Measurements from ENCODE around the gene CTPS1.

CTPS1 gene, protein sequence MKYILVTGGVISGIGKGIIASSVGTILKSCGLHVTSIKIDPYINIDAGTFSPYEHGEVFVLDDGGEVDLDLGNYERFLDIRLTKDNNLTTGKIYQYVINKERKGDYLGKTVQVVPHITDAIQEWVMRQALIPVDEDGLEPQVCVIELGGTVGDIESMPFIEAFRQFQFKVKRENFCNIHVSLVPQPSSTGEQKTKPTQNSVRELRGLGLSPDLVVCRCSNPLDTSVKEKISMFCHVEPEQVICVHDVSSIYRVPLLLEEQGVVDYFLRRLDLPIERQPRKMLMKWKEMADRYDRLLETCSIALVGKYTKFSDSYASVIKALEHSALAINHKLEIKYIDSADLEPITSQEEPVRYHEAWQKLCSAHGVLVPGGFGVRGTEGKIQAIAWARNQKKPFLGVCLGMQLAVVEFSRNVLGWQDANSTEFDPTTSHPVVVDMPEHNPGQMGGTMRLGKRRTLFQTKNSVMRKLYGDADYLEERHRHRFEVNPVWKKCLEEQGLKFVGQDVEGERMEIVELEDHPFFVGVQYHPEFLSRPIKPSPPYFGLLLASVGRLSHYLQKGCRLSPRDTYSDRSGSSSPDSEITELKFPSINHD

DNA sequence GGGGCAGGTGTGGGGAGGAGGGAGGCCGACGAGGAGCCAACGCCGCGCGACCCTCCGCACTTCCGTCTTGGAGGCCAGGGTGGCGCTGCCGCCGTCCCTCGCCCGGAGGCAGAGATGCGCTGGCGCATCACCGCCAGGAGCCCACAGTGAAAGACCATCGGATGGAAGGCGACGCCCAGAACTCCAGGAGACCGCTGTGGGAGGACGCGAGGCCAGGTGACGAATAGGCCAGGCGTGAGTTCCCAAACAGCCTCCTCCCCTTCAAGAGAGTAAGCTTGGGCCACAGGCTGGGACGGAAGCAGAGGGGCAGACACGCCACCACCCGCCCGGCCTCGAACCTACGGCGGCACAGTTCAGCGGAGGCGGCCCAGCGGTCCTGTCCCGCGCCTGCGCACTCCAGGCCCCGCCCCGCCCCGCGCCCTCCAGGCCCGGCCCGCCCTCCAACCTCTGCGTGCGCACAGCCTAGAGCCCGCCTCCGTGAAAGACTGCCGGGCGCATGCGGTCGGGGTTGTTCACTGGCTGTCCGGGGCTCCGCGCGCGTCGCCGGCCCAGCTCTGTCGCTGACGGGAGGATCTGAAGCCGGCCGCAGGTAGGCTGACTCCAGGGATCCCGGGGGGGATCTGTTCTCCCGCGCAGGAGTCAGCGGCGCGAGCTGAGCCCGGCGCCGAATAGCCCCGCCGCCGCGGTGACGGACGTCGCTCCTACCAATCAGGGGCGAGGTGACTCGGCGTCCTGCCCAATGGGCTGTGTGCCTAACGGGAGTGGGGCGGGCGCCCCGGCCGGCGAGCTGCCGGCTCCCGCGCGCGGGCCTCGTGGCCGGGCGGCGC, at the start of gene CTPS1:
Gene CTPS1, plus strand, starts transcription at position 456 of the 827 bp plus-strand sequence. CDS start 3,595 bp downstream, outside the sequence.
- peak; percentile 97 for DNase-seq

DNA sequence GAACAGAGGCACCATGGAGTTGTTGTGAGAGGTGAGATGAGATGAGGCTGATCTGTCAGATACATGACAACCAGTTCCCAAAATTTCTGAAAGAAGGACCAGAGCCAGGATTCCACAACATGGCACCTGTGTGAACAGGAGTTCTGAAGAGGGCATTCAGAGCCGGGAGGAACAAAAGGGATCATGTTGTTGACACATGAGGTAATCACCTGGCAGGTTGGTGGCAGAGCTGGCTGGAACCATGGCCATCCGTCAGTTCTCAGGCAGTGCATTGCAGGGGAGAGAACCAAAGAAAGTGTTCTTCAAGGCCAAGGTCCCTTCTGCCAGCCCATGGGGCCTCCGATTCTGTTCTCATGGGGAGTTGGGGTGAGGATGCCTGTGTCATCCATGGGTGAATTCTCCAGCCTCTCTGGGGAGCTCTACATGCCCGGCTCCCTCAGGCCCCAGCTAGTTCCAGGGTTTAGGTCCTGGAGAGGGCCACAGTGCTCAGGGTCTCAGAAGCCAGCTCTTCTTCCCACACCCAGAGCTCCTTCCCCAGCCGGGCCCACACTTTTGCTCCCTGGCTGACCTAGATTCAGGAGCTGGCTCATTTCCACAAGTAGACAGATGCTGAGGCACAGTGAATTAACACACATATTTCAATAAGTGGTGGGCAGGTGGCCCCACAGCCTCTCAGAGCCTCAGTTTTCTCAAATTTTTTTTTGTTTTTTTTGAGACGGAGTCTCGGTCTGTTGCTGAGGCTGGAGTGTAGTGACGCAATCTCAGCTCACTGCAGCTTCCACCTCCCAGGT, 49.1 kb upstream of the CTPS1 start:
- DNase-seq = no peak

DNA sequence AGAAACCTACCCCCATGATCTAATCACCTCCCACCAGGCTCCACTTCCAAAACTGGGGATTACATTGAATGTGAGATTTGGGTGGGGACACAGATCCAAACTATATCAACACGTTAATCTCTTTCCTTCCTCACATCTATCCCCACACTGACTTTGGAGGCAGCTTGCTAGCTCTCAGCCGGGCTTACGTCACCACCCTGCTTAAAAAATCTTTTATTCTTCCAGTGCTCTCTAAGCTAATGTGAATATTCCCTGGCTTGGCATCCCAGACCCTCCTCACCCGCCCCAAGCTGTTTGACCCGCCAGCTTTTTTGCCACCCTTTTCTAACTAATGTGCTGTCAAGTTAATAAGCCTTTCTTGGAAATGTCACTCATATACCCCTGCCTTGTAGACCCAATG, 47.9 kb upstream of the CTPS1 start:
- no peak for DNase-seq

DNA sequence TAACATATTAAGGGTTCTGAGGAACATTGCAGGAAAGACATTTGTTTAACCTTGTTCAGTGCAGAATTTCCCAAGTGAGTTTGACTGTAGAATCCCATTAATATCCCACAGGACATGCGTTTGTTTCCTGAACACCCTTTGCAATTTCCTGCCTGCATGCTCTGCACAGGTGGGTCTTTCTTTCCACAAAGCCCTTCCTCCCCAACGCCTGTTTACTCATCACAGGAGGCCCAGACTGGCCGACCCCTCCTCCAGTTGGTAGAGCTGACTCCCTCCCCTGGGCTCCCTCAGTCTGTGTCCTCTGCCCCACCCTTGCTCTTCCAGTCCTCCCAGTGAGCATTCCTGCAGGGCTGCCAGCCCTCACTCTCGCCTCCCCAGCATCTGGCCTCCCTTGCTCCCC, 47.5 kb upstream of the CTPS1 start:
- no peak for DNase-seq

DNA sequence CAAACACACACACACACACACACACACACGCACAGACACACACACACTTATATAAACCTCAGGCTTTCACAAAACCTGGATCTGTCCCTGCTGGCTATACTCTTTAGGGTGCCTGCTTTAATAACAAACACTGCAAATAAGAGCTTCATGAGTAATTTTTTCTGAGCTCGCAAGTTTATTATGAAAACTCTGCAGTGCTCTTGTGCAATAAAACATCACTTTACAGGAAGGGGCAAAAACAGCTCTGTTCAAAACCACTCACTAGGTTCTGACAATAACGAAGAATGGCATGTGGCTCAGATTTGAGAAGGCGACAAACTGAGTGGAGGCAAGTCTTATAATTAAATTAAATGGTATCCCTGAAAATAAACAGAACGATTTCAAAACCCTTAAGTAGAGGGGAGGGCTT, 42.6 kb upstream of the CTPS1 start:
- no peak for DNase-seq

DNA sequence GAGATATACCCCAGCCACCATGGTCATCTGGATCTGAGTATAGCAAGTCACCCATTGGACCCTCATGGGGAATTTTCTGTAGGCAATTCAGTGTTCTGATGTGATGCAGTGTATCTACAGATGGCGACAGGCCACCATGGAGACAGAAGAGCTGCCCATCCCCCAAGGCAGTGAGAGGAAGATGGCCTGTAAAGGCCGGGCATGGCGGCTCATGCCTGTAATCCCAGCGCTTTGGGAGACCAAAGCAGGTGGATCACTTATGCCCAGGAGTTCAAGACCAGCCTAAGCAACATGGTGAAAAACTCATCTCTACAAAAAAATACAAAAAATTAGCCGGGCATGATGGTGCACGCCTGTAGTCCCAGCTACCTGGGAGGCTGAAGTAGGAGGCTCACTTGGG, 41.1 kb upstream of the CTPS1 start:
- no peak for DNase-seq

DNA sequence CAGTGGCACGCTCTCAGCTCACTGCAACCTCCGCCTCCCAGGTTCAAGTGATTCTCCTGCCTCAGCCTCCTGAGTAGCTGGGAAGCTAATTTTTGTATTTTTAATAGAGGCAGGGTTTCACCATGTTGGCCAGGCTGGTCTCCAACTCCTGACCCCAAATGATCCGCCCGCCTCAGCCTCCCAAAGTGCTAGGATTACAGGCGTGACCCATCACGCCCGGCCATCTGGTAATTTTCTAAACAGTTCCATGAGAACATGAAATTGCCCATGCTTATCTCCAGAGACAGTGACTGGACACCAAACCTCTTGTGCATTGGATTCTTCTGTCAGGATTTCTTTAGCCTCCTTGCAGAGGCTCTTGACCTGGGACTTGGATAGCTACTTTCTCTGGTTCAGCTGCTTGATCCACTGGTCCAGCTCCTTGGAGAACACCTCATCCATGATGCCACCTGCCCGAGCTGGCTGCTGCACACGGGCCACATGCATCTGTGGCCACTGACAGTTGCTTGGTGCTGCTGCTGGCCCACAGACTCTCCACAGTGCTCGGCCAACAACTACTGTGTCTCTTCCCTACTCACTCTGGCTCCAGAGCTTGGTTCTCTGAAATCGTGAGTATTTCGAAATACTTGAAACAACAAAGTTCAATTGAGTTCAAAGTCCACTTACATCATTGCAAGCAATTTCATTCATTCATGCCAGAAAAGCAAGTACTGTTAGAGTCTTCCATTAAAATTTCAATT, 40.0 kb upstream of the CTPS1 start:
- DNase-seq = no peak

DNA sequence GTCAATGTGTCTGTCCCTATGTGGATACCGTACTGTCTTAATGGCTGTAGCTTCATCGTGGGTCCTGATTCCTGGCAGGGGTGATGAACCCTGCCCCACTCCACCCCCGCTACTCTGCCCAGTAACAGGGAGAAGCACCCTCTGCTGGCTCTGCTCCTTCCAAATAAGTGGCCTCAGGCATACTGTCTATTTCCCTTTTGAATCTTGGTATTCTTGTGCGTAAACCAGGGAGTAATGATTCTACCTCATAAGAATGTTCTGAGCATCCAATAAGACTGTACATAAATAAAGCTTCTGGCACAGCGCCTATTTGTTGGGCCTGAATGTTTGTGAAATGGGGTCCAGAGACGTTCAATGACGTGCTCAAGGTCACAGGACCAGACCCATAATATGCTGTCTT, 35.2 kb upstream of the CTPS1 start:
- no peak for DNase-seq

DNA sequence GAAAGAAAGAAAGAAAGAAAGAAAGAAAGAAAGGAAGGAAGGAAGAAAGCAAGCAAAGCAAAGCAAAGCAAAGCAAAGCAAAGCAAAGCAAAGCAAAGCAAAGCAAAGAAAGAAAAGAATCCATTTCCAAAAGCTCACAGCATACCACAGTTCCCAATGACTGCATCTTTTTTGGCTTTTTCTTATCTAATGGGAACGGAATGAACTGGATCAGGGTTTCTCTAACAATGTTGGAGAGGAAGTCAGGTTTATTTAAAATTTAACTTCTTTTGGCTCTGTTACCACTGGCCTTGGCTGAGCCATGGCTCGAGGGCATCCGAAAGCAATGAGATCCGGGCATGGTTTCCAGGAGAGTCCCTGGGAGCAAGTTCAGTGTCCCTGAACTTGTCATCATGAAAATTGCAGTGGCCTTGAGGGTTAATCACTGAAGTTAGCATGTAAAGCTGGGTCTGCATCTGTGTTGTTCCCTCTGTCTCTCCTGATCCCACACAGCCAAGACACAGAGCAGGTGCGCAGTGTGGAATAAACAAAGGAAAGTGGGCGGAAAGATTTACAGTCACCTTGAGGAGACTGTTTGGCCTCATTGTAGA, 34.6 kb upstream of the CTPS1 start:
- DNase-seq = no peak

DNA sequence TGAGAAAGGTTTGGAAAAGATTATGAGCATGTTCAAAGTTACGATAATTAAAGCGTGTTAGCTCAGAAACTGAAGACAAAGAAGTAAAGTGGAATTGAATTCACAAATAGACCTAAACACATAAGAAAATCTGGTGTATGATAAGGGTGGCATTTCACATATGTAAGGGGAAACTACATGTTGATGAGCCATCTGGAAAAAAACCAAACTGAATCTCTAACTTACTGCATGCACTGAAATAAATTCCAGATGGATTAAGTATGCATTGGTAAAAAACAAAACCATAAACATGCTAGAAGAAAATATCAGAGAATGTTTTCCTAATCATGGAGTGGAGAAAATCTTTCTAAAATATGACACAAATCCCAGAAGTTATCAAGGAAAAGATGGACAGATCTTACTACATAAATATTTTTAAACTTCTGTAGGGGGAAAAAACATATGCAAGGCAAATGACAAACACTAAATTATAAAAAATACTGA, 34.0 kb upstream of the CTPS1 start:
- DNase-seq = no peak

DNA sequence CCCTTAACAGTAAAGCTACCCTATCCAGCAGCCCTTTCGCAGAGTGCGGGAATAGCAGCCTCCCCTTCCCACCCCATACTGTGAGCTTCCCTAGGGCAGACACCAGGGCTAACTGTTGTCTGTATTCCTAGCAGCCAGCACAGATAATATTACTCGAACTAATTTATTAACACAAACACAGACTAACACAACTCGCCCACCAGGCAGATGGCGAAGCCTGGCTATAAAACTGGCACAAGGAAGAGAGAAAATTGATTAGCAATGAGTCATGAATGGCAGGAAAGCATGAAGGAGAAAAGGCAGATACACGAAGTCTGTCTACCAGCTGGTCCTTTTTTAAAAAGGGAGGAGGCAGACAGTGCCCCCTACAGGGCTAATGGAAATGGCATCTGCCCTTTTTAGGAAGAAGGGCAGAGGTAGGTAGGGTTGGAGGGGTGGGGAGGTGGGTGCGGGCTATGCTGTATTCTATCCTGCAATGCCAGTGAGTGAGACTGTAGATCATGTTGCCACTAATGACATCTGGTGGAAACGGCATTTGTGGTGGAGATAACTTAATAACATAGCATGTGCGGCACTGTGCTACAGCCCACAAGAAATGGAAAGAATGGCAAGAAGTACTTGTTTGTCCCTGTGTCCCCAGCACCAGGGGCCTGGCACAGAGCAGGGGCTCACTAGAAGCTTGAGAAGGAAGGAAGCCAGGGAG, 30.6 kb upstream of the CTPS1 start:
- peak; percentile 45 for DNase-seq

DNA sequence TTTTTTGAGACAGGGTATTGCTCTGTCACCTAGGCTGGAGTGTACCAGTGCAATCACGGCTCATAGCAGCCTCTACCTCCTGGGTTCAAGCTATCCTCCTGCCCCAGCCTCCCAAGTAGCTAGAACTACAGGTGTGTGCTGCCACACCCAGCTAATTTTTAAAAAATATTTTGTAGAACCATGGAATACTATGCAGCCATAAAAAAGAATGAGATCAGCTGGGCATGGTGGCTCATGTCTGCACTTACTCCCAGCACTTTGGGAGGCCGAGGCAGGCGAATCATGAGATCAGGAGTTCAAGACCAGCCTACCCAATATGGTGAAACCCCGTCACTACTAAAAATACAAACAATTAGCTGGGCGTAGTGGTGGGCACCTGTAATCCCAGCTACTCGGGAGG, 29.9 kb upstream of the CTPS1 start:
- DNase-seq = no peak

DNA sequence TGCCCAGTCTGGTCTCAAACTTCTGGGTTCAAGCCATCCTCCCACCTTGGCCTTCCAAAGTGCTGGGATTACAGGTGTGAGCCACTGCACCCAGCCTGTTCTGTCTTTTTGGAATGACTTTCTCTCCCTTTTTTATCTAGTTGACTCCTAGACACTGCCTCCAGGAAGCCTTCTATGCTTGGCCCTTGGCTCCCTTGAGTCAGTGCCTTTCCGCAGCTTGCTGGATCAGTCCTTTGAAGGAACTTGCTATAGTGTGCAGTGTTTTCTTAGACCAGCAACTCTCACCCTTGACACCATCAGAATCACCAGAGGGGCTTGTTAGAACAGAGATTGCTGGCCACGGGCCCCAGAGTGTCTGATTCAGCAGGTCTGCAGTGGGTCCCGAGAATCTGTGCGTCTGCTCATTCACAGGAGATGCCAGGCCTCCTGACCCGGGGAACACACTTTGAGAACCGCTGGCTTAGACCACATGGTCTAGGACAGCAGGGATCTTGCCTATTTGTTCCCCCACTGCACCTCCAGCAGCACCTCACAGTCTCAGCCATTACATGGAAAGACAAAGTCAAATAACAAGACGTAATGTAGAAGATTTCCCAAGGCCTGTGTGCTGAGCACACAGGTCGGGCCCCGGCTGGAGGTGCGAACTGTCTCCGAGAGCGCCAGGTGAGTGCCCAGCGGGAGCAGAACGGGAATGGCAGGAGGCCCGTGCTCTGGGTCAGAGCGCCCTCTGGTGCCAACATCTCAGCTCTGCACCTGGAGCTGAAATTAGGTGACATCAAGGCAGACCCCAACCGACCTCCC, 27.4 kb upstream of the CTPS1 start:
- DNase-seq = peak; percentile 57

DNA sequence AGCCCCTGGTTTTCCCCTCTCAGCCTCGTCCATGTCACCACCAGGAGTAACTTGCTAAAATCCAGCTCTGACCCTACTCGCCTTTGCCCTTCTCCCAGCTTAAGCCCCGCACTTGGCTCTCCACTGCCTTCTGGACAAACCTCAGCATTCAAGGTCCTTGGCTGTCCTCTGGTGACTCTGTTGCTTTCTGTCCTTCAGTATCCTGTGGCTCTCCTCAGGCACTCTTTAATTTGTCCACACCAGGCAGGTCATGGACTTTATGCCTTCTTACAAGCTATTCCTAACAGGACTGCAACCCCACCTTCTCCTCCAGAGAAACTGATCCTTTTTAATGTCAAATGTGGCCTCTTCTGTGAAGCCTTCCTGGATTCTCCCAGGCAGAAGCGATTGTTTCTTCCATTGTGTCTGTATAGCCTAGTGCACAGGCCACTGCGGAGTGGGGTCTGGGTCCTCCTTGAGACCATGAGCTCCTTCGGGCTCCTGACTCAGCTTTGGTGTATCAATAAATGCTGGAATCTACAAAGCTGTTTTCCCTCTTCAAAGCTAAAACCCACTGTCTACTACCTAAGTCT, 26.7 kb upstream of the CTPS1 start:
- DNase-seq = no peak

DNA sequence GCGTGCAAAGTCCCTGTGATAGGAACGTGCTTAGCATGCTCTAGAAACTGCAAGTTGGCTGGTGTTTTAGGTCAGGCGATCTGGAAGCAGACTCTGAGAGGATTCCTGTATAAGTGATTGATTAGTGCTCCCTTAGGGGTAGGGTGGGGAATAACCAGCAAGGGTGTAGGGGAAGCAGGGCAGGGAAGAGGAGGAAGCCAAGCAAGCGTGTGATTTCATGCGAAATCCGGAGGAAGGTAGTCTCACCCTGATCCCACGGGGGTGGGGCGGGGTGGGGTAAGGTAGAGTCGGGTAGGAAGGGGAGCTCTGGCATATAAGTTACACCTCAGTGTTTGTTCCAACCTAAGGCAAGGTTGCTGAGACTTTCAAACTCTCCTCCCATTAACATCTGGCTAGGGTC, 24.9 kb upstream of the CTPS1 start:
- no peak for DNase-seq

DNA sequence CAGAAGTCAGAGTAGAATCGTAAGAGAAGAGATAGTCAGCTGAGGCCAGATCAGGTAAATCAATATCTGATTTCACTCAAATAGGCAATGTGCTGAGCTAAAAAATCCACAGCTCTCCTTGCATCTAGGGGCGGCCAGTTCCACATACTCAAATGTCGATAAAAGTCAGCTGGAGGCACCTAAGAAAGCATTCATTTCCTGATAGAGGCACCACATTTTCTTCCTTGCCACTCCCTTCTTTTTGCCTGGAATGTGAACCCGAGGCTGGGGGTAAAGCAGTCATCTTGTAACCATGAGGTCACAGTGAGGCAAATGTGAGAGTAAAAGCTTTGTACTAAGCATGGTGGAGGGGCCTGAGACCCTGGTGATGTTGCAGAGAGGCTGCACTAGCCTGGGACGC, 24.2 kb upstream of the CTPS1 start:
- DNase-seq = no peak

DNA sequence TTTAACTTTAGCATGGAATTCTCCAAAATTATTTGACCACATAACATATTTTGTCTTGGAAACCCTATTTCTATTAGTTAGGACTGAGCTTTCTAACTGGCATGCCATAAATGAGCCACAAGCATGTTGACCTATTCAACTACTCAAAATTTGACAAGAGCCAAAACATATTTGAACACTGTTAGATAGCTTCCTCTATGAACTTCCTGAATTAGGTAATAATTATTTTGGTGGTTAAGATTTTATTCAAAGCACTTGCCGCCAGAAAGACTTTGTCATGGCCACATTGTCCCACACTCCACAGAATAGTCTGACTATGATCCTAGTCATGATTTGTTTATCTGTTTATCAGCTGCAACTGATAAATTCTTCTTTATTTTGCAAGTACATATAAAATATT, 23.1 kb upstream of the CTPS1 start:
- no peak for DNase-seq

DNA sequence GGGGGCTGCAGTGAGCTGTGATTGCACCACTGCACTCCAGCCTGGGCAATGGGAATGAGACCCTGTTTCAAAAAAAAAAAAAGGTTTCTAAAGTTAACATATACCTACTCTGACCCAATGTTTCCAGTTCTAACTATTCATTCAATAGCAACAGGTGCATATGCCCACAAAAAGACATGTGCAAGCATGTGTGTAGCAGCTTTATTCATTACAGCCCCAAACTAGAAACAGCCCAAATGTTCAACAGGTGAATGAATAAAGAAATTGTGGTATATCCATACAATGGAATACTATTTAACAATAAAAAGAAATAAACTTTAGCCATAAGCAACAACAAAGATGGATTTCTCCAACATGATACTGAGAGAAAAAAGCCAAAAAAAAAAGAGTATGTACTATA, 21.3 kb upstream of the CTPS1 start:
- DNase-seq = no peak

DNA sequence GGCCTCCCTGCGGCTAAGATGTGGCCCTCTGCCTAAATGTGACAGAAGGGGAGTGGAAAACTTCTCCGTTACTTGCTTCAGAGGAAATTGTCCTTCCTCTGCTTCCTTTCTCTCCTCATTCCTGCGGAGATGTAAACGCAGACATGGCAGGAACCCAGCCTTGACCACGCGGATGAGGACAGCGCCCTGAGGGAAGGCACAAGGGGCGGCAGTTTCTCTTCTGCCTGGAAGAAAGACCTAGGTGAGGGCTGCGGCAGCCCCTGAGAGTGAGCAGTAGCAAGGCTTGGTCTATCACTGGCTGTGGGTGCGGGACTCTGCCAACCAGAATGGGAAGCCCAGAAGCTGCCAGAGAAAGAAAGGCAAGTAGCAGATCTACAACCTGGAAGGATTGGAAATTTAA, 14.0 kb upstream of the CTPS1 start:
- DNase-seq = no peak

DNA sequence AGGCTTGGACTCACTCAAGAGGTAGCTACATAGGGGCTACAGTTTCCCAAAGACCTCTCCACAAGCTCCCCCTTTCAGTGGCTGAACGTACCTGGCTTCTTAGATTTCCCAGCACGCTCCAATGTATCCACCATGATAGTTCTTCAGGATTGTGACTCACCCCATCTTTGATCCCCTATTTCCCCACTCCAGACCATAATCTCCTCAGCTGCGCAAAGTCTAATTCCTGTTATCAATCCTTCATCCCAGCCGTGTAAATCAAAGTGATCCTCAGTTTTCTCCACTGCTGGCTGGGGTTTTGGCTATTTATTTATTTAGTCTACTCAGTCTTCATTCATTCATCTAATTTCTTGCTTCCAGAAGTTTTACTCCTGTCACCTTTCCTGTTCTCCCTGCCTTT, 13.1 kb upstream of the CTPS1 start:
- DNase-seq = no peak
